ENCODE measurements around the gene CCNQ. TPM values are rescaled to one million over a fixed set of nuclear protein-coding genes. Genes with fewer than 3 reads are reported as not detected.

Gene CCNQ
- total and polyA plus RNA-seq, 2 donors (not counting 1 experiment from before 2014, with no cell fraction given): 19.9 to 28.2 TPM

DNA sequence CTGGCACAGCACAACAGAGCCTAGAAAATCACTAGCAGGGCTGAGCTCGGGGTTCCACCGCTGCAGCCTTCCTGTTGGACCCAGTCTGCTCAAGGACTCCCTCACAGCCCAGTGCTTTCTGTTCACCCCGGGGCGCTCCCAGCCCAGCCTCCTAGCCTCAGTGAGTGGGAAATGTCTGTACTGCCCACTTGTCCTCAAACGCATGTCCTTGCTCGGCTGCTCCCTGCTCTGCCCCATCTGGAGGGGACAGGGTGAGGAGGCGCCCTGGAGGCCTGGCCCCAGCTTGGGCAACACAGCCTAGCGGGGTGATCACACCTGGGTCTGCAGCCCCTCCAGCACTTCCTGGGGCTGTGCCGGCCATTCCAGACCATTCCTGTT lies 11.9 kb upstream of the CCNQ start:
- Histone ChIP-seq H3K36me3 (ENCODE audit: control insufficient read depth, insufficient read depth, low read length) (no peaks in the 10 kb centered on the region), H3K27ac (ENCODE audit: insufficient read depth, low read length) (no peak overlapping the region), H3K79me2 (ENCODE audit: control insufficient read depth, insufficient read depth, low read length) (no peaks in the 10 kb centered on the region), H3K27me3 (ENCODE audit: control insufficient read depth, insufficient read depth, low read length) (no peaks in the 10 kb centered on the region), H3K4me3 (replicated peaks in 1 of 4; ENCODE audit: control extremely low read depth in 1 of 4, insufficient read depth in 1 of 4, low read depth in 3 of 4, low read length in 4 of 4) (no peak overlapping the region), H3K4me2 (ENCODE audit: extremely low read depth, insufficient read depth, low read length) (no peak overlapping the region), H3K9me3 (ENCODE audit: control insufficient read depth, insufficient read depth, low read depth, low read length) (no peaks in the 10 kb centered on the region), H2AFZ (ENCODE audit: low read length) (no peak overlapping the region), H3K4me1 (ENCODE audit: control insufficient read depth, extremely low read depth, insufficient read depth, low read length) (no peaks in the 10 kb centered on the region), H3K9ac (ENCODE audit: insufficient read depth, low read length) (no peak overlapping the region), H4K20me1 (ENCODE audit: control insufficient read depth, extremely low read depth, insufficient read depth, low read length) (no peaks in the 10 kb centered on the region)
- TF ChIP-seq, protein P1, sequence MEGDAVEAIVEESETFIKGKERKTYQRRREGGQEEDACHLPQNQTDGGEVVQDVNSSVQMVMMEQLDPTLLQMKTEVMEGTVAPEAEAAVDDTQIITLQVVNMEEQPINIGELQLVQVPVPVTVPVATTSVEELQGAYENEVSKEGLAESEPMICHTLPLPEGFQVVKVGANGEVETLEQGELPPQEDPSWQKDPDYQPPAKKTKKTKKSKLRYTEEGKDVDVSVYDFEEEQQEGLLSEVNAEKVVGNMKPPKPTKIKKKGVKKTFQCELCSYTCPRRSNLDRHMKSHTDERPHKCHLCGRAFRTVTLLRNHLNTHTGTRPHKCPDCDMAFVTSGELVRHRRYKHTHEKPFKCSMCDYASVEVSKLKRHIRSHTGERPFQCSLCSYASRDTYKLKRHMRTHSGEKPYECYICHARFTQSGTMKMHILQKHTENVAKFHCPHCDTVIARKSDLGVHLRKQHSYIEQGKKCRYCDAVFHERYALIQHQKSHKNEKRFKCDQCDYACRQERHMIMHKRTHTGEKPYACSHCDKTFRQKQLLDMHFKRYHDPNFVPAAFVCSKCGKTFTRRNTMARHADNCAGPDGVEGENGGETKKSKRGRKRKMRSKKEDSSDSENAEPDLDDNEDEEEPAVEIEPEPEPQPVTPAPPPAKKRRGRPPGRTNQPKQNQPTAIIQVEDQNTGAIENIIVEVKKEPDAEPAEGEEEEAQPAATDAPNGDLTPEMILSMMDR (conservative IDR thresholded peaks at IDR 0.05 in 1 of 2, IDR thresholded peaks at IDR 0.05 in 1 of 2; ENCODE audit: low read depth in 1 of 2, low read length in 2 of 2): no peak
- TF ChIP-seq EZH2 (IDR thresholded peaks at IDR 0.05; ENCODE audit: low read length, missing control alignments): no peak
- no peak for DNase-seq (ENCODE audit: low read depth in 2 of 2)

DNA sequence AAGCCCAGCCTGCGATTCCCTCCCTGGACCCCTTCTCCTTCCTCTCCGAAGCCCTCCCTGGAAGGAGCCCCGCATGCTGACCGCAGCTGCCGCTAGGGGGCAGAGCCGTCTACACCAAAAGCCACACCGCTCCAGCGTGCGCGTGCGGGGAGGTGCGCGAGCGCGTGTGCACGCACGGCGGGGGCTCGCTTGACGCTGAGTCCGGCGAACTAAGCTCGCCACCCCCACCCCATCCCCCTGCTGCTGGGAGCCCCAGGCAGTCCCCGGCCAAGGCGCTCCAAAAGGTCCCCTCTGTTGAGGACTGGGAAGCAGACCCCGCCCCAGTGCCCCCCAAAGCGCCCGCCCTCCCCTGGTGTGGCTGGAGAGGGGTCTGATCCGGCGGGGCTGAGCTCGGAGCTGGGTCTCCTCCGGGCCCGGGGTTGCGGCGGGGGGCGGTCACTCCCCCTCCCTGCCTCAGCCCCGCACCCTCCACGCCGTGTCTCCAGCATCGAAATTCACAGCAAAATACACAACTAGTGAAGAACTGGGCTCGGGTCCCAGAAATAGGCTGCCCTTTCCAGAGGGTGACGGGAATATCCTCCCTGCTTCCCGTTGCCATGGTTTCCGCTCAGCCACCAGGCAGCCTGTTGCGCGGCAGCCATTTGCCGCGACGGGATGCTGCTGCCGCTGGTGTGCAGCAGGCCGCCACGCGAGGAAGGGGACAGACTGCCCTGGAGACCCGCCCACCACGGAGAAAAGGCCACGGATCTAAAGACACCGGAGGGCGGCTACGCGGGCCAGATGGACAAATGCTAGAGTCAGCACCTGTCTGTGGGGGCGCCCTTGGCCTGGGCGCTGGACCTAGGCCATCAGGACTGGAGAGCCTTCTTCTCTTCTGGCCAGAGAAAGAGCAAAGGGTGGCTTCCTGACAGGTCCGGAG lies 11.2 kb upstream of the CCNQ start:
- Histone ChIP-seq H3K9me3 (ENCODE audit: control insufficient read depth, insufficient read depth, low read depth, low read length) (no peaks in the 10 kb centered on the region), H3K27me3 (ENCODE audit: control insufficient read depth, insufficient read depth, low read length) (no peaks in the 10 kb centered on the region), H4K20me1 (ENCODE audit: control insufficient read depth, extremely low read depth, insufficient read depth, low read length) (no peaks in the 10 kb centered on the region), H3K79me2 (ENCODE audit: control insufficient read depth, insufficient read depth, low read length) (no peaks in the 10 kb centered on the region), H3K36me3 (ENCODE audit: control insufficient read depth, insufficient read depth, low read length) (no peaks in the 10 kb centered on the region), H2AFZ (ENCODE audit: low read length) (no peak overlapping the region), H3K27ac (ENCODE audit: insufficient read depth, low read length) (no peak overlapping the region), H3K4me2 (ENCODE audit: extremely low read depth, insufficient read depth, low read length) (peak overlapping the region; percentile 35), H3K4me3 (replicated peaks in 1 of 4; ENCODE audit: control extremely low read depth in 1 of 4, insufficient read depth in 1 of 4, low read depth in 3 of 4, low read length in 4 of 4) (peak overlapping the region in 2 of 4 experiments; percentile 24 to 37), H3K9ac (ENCODE audit: insufficient read depth, low read length) (no peak overlapping the region), H3K4me1 (ENCODE audit: control insufficient read depth, extremely low read depth, insufficient read depth, low read length) (no peaks in the 10 kb centered on the region)
- no peak for TF ChIP-seq EZH2 (IDR thresholded peaks at IDR 0.05; ENCODE audit: low read length, missing control alignments)
- TF ChIP-seq, protein P1 (conservative IDR thresholded peaks at IDR 0.05 in 1 of 2, IDR thresholded peaks at IDR 0.05 in 1 of 2; ENCODE audit: low read depth in 1 of 2, low read length in 2 of 2): peak; percentile 39 to 65
- DNase-seq (ENCODE audit: low read depth in 2 of 2): peak; percentile 59 to 68

DNA sequence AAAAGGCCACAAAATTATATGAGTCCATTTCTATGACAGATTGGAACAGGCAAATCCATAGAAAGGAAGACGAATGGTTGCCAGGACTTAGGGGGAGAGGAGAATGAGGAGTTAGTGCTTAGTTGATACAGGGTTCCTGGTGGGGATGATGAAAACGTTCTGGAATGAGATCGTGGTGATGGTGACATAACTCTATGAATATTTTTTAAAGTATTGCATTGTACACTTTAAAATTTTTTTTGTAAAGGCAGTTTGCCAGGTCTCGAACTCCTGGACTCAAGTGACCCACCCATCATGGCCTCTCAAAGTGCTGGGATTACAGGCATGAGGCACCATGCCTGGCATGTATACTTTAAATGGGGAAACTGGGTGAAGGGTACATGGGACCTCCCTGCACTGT lies 9.9 kb upstream of the CCNQ start:
- Histone ChIP-seq H3K9ac (ENCODE audit: insufficient read depth, low read length) (no peak overlapping the region), H4K20me1 (ENCODE audit: control insufficient read depth, extremely low read depth, insufficient read depth, low read length) (no peaks in the 10 kb centered on the region), H3K27me3 (ENCODE audit: control insufficient read depth, insufficient read depth, low read length) (no peaks in the 10 kb centered on the region), H3K4me1 (ENCODE audit: control insufficient read depth, extremely low read depth, insufficient read depth, low read length) (no peaks in the 10 kb centered on the region), H3K4me3 (replicated peaks in 1 of 4; ENCODE audit: control extremely low read depth in 1 of 4, insufficient read depth in 1 of 4, low read depth in 3 of 4, low read length in 4 of 4) (no peak overlapping the region), H3K27ac (ENCODE audit: insufficient read depth, low read length) (no peak overlapping the region), H3K9me3 (ENCODE audit: control insufficient read depth, insufficient read depth, low read depth, low read length) (no peaks in the 10 kb centered on the region), H3K36me3 (ENCODE audit: control insufficient read depth, insufficient read depth, low read length) (no peaks in the 10 kb centered on the region), H3K79me2 (ENCODE audit: control insufficient read depth, insufficient read depth, low read length) (no peaks in the 10 kb centered on the region), H3K4me2 (ENCODE audit: extremely low read depth, insufficient read depth, low read length) (no peak overlapping the region), H2AFZ (ENCODE audit: low read length) (no peak overlapping the region)
- DNase-seq (ENCODE audit: low read depth in 2 of 2): peak; percentile 11 to 17
- TF ChIP-seq, protein P1 (conservative IDR thresholded peaks at IDR 0.05 in 1 of 2, IDR thresholded peaks at IDR 0.05 in 1 of 2; ENCODE audit: low read depth in 1 of 2, low read length in 2 of 2): no peak
- no peak for TF ChIP-seq EZH2 (IDR thresholded peaks at IDR 0.05; ENCODE audit: low read length, missing control alignments)
